DOHH2 (cell line): ENCODE results near the gene CCDC112.

Experiments
- H3F3A ChIP-seq: fragments of 200-600 bp; sonication (generic), shearing (Covaris generic); 2 replicates; pipeline ENCODE4 v1.6.0; 2016; ENCODE audit warnings: antibody characterized with exemption, mild to moderate bottlenecking; ENCODE audit not compliant: control insufficient read depth, insufficient read depth
- H3K27ac ChIP-seq: fragments of 200-600 bp; sonication (generic); 2 replicates; pipeline ENCODE4 v1.5.1; 2014; ENCODE audit warnings: low read depth, mild to moderate bottlenecking, low read length, moderate library complexity
- H3K27me3 ChIP-seq: fragments of 200-600 bp; sonication (generic); 2 replicates; pipeline ENCODE4 v1.6.1; 2014; ENCODE audit warnings: mild to moderate bottlenecking, low read length, mixed read lengths; ENCODE audit not compliant: control insufficient read depth
- H3K36me3 ChIP-seq: fragments of 200-600 bp; sonication (generic); 2 replicates; pipeline ENCODE4 v1.6.1; 2014; ENCODE audit warnings: mild to moderate bottlenecking, low read length, moderate library complexity, mixed read lengths; ENCODE audit not compliant: control insufficient read depth
- H3K4me1 ChIP-seq: fragments of 200-600 bp; sonication (generic); 2 replicates; pipeline ENCODE4 v1.6.1; 2014; ENCODE audit warnings: mild to moderate bottlenecking, low read length, mixed read lengths; ENCODE audit not compliant: control insufficient read depth
- H3K4me2 ChIP-seq: fragments of 200-600 bp; sonication (generic); 2 replicates; pipeline ENCODE4 v1.6.0; 2014; ENCODE audit warnings: mild to moderate bottlenecking, low read length, moderate library complexity
- H3K4me3 ChIP-seq: fragments of 200-600 bp; sonication (generic); 2 replicates; pipeline ENCODE4 v1.5.1; 2014; ENCODE audit warnings: mild to moderate bottlenecking, low read length, mixed read lengths
- H3K79me2 ChIP-seq: fragments of 200-600 bp; sonication (generic); 2 replicates; pipeline ENCODE4 v1.6.1; 2014; ENCODE audit warnings: mild to moderate bottlenecking, low read length, mixed read lengths; ENCODE audit not compliant: control insufficient read depth
- H3K9me2 ChIP-seq: fragments of 200-600 bp; sonication (generic); replicated peaks from 2 replicates; pipeline ENCODE4 v1.6.1; 2014; ENCODE audit warnings: mild to moderate bottlenecking, low read length, mixed read lengths; ENCODE audit not compliant: control insufficient read depth
- H3K9me3 ChIP-seq: fragments of 200-600 bp; sonication (generic); 2 replicates; pipeline ENCODE4 v1.6.1; 2014; ENCODE audit warnings: antibody characterized with exemption, low read length, mixed read lengths; ENCODE audit not compliant: control insufficient read depth, insufficient read depth
- H4K20me1 ChIP-seq: fragments of 200-600 bp; sonication (generic); 2 replicates; pipeline ENCODE4 v1.6.0; 2014; ENCODE audit warnings: low read depth, mild to moderate bottlenecking, antibody characterized with exemption, low read length, moderate library complexity; ENCODE audit not compliant: control insufficient read depth, insufficient read depth
- EZH2phosphoT487 ChIP-seq: fragments of 200-600 bp; sonication (generic); IDR thresholded peaks from 2 replicates; pipeline ENCODE4 v1.6.1; 2017; ENCODE audit warnings: borderline replicate concordance, mild to moderate bottlenecking, antibody characterized with exemption, low read length, moderate library complexity, mixed read lengths
- TF ChIP-seq, protein P1 (sequence below): fragments of 200-600 bp; sonication (generic); IDR thresholded peaks from one replicate; pipeline ENCODE4 v1.5.1; 2014; ENCODE audit warnings: antibody characterized with exemption, mild to moderate bottlenecking, low read depth, low read length; ENCODE audit not compliant: poor library complexity, severe bottlenecking

The CCDC112 gene

DNA sequence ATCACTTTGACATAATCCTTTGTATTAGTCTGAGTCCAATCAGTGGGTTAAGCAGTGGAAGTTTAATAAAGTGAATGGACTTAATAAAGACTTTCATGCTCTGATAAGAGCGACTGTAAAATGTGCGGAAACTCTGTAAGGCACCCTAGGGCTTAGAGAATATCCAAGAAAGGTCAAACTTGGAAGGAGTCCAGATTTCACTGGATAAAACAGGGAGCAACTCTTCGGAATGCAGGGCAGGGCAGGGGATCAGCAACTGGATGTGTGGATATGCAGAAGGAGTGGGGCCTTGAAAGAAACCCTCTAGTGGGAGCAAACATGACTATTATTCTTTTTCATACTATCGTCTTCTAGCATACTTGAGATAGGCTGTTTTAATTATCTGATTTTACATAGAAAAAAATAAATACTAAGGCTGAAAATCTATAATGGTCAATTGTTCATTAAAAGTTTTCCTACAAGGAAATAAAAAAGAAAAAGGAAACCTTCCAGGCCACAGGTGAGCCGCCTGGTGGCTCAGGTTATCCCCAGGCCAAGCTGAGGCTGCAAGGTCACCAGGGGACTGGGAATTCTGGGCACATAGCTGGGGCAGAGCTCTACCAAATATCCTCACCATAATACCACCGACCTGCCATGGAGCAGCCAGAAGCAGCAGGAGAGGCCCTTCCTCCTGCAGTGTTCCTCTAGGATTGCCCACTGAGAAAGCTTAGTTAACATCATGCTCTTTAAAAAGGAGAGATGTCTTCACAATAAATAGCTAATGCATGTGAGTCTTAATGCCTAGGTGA is 46.3 kb upstream of the CCDC112 start:
- Histone ChIP-seq H3K27ac (no peak overlapping the region), H4K20me1 (no peaks in the 10 kb centered on the region), H3K79me2 (no peaks in the 10 kb centered on the region), H3K4me2 (no peak overlapping the region), H3K36me3 (no peaks in the 10 kb centered on the region), H3F3A (no peaks in the 10 kb centered on the region), H3K27me3 (no peaks in the 10 kb centered on the region), H3K4me1 (peaks cover 9% of the 10 kb centered on the region), H3K9me3 (no peaks in the 10 kb centered on the region), H3K4me3 (no peak overlapping the region), H3K9me2 (no peaks in the 10 kb centered on the region)
- TF ChIP-seq, protein P1, sequence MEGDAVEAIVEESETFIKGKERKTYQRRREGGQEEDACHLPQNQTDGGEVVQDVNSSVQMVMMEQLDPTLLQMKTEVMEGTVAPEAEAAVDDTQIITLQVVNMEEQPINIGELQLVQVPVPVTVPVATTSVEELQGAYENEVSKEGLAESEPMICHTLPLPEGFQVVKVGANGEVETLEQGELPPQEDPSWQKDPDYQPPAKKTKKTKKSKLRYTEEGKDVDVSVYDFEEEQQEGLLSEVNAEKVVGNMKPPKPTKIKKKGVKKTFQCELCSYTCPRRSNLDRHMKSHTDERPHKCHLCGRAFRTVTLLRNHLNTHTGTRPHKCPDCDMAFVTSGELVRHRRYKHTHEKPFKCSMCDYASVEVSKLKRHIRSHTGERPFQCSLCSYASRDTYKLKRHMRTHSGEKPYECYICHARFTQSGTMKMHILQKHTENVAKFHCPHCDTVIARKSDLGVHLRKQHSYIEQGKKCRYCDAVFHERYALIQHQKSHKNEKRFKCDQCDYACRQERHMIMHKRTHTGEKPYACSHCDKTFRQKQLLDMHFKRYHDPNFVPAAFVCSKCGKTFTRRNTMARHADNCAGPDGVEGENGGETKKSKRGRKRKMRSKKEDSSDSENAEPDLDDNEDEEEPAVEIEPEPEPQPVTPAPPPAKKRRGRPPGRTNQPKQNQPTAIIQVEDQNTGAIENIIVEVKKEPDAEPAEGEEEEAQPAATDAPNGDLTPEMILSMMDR, result no peak
- no peak for TF ChIP-seq EZH2phosphoT487

DNA sequence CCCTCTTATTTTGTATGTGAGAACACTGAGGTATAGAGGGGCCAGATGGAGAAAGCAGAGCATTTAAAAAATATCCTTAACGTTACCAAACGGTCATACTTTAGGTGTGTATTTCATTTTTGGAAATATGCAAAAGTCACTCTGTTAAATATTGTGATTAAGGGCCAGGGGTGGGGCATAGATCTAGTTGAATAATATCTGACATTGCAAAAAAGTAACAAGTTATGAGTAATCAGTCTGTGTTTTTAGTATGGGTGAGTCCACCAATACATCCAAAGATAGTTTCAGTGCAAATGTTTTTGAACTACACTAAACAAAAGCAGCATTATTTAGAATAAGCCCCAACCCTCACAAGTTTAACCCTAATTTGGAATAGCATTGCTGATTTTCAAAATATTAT is 45.3 kb upstream of the CCDC112 start:
- H3K4me3 ChIP-seq, result no peak overlapping the region
- no peak overlapping the region for H3K27ac ChIP-seq
- no peaks in the 10 kb centered on the region for H3F3A ChIP-seq
- peaks cover 9% of the 10 kb centered on the region for H3K4me1 ChIP-seq
- TF ChIP-seq EZH2phosphoT487, result no peak
- TF ChIP-seq, protein P1, result no peak
- H4K20me1 ChIP-seq, result no peaks in the 10 kb centered on the region
- H3K9me2 ChIP-seq, result no peaks in the 10 kb centered on the region
- H3K79me2 ChIP-seq, result no peaks in the 10 kb centered on the region
- no peaks in the 10 kb centered on the region for H3K27me3 ChIP-seq
- H3K36me3 ChIP-seq, result no peaks in the 10 kb centered on the region
- no peaks in the 10 kb centered on the region for H3K9me3 ChIP-seq
- H3K4me2 ChIP-seq, result no peak overlapping the region

DNA sequence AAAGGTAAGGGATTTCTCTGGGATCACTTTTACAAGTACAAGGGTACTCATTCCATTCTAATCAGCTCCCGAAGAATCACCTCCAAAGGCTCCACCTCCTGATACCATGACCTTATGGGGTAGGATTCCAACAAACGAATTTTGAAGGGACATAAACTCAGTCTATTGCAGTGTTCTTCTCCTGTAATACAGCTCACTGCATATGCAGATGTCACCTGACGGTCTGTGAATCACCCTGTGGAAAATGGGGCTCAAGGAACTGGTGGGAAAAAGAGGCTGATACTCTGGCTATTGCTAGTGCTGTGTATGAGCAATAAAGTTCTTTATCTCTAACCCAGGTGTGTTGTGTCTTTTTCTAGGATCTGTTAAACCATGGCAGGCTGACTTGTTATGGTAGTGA is 42.4 kb upstream of the CCDC112 start:
- Histone ChIP-seq H3K36me3 (no peaks in the 10 kb centered on the region), H3K9me2 (no peaks in the 10 kb centered on the region), H3K4me1 (peaks cover 3% of the 10 kb centered on the region), H3K4me3 (no peak overlapping the region), H4K20me1 (no peaks in the 10 kb centered on the region), H3K9me3 (no peaks in the 10 kb centered on the region), H3K4me2 (no peak overlapping the region), H3K27me3 (no peaks in the 10 kb centered on the region), H3F3A (no peaks in the 10 kb centered on the region), H3K79me2 (no peaks in the 10 kb centered on the region), H3K27ac (no peak overlapping the region)
- TF ChIP-seq, protein P1, result no peak
- no peak for TF ChIP-seq EZH2phosphoT487
